ENCODE results near the gene FGA. TPM values are rescaled to one million over a fixed set of nuclear protein-coding genes. Genes with fewer than 3 reads are reported as not detected.

FGA gene
- total RNA-seq, 1 experiment from 2014 or later, result not detected

- Histone ChIP-seq H3K9me2 (replicated peaks; ENCODE audit: low read length) (no peaks in the 10 kb centered on the region), H4K20me1 (ENCODE audit: low read length) (no peaks in the 10 kb centered on the region), H3K4me1 (ENCODE audit: insufficient read depth, low read length) (peaks cover 44% of the 10 kb centered on the region), H3K27ac (ENCODE audit: low read length) (peak overlapping the region; percentile 22; the same call in 1 of the 2 replicates), H3K27me3 (ENCODE audit: low read length) (no peaks in the 10 kb centered on the region), H3K36me3 (ENCODE audit: low read depth, low read length) (no peaks in the 10 kb centered on the region), H2AFZ (ENCODE audit: low read length) (no peak overlapping the region), H3F3A (ENCODE audit: low read length, unreplicated experiment) (peaks cover 3% of the 10 kb centered on the region), H3K4me2 (ENCODE audit: low read length) (peak overlapping the region; percentile 57), H3K9ac (ENCODE audit: low read length) (no peak overlapping the region), H3K79me2 (ENCODE audit: low read length) (no peaks in the 10 kb centered on the region), H3K9me3 (ENCODE audit: low read length) (no peaks in the 10 kb centered on the region), H3K4me3 (ENCODE audit: low read length) (no peak overlapping the region)
- BruUV-seq (replicated peaks), result no TSS peak
- ChIA-PET CTCF (interaction anchor here (0.6 to 2.7 kb wide), 5 partner anchors 10 to 219 kb away, joined by 3 to 44 read pairs (median 8); partner anchors contain the start of gene PLRG1), POLR2A (ENCODE audit: unreplicated experiment) (no interaction called here)
- intact Hi-C loops (cut with micrococcal nuclease), result loop anchor here (1.0 kb wide), 2 partner anchors 59 to 63 kb away; no protein-coding TSS in a partner anchor
- DNase-seq (peak; percentile 78), ATAC-seq (peak; percentile 81)
- TF ChIP-seq EZH2 (IDR thresholded peaks at IDR 0.05; ENCODE audit: low read length, unreplicated experiment), result no peak
- peak; percentile 86 for TF ChIP-seq CTCF (conservative IDR thresholded peaks at IDR 0.05; ENCODE audit: low read depth, low read length)
- no peak for TF ChIP-seq EZH2phosphoT487 (IDR thresholded peaks at IDR 0.05; ENCODE audit: borderline replicate concordance, low read length)
Observed at GRCh38 chr4:154559494-154560418, 30.8 kb downstream of the FGA start.

GRCh38 chr4:154559141-154559493 is 31.4 kb downstream of the FGA start:
- ATAC-seq, result no peak
- no peaks in the 10 kb centered on the region for H3K36me3 ChIP-seq (ENCODE audit: low read depth, low read length)
- H2AFZ ChIP-seq (ENCODE audit: low read length), result no peak overlapping the region
- no peaks in the 10 kb centered on the region for H3K27me3 ChIP-seq (ENCODE audit: low read length)
- H4K20me1 ChIP-seq (ENCODE audit: low read length), result no peaks in the 10 kb centered on the region
- TF ChIP-seq EZH2phosphoT487 (IDR thresholded peaks at IDR 0.05; ENCODE audit: borderline replicate concordance, low read length), result no peak
- no peaks in the 10 kb centered on the region for H3K9me3 ChIP-seq (ENCODE audit: low read length)
- no peak overlapping the region for H3K4me2 ChIP-seq (ENCODE audit: low read length)
- peaks cover 3% of the 10 kb centered on the region for H3F3A ChIP-seq (ENCODE audit: low read length, unreplicated experiment)
- DNase-seq, result no peak
- H3K27ac ChIP-seq (ENCODE audit: low read length), result no peak overlapping the region
- no peak overlapping the region for H3K4me3 ChIP-seq (ENCODE audit: low read length)
- no peaks in the 10 kb centered on the region for H3K9me2 ChIP-seq (replicated peaks; ENCODE audit: low read length)
- H3K4me1 ChIP-seq (ENCODE audit: insufficient read depth, low read length), result peaks cover 40% of the 10 kb centered on the region
- ChIA-PET POLR2A (ENCODE audit: unreplicated experiment) (no interaction called here), CTCF (interaction anchor here (0.6 to 2.7 kb wide), 5 partner anchors 9 to 220 kb away, joined by 3 to 44 read pairs (median 8); partner anchors contain the start of gene PLRG1)
- no peak overlapping the region for H3K9ac ChIP-seq (ENCODE audit: low read length)
- intact Hi-C loops (cut with micrococcal nuclease), result loop anchor here (1.0 kb wide), 2 partner anchors 59 to 63 kb away; no protein-coding TSS in a partner anchor
- no peaks in the 10 kb centered on the region for H3K79me2 ChIP-seq (ENCODE audit: low read length)
- BruUV-seq (replicated peaks), result no TSS peak

GRCh38 chr4:154551872-154552686 is 38.5 kb downstream of the FGA start:
- TF ChIP-seq EZH2phosphoT487 (IDR thresholded peaks at IDR 0.05; ENCODE audit: borderline replicate concordance, low read length), result no peak
- TF ChIP-seq CTCF (conservative IDR thresholded peaks at IDR 0.05; ENCODE audit: low read depth, low read length), result peak; percentile 78
- TF ChIP-seq EZH2 (IDR thresholded peaks at IDR 0.05; ENCODE audit: low read length, unreplicated experiment), result no peak
- peaks cover 16% of the 10 kb centered on the region for H3K4me1 ChIP-seq (ENCODE audit: insufficient read depth, low read length)
- ATAC-seq (peak; percentile 58), DNase-seq (peak; percentile 79)
- POLR2A ChIA-PET (ENCODE audit: unreplicated experiment), result no interaction called here
- no peak overlapping the region for H3K27ac ChIP-seq (ENCODE audit: low read length)
- no TSS peak for BruUV-seq (replicated peaks)
- H3K4me3 ChIP-seq (ENCODE audit: low read length), result no peak overlapping the region
- H3K9me3 ChIP-seq (ENCODE audit: low read length), result no peaks in the 10 kb centered on the region
- peaks cover 5% of the 10 kb centered on the region; the same call in 1 of the 2 replicates for H3K36me3 ChIP-seq (ENCODE audit: low read depth, low read length)
- H2AFZ ChIP-seq (ENCODE audit: low read length), result no peak overlapping the region
- intact Hi-C loops (cut with micrococcal nuclease), result loop anchor here (1.0 to 2.0 kb wide), 4 partner anchors 49 to 227 kb away; no protein-coding TSS in a partner anchor
- CTCF ChIA-PET, result interaction anchor here (0.6 to 1.7 kb wide), 2 partner anchors 10 to 66 kb away, joined by 3 to 11 read pairs; no protein-coding TSS in a partner anchor
- no peaks in the 10 kb centered on the region for H3K27me3 ChIP-seq (ENCODE audit: low read length)
- no peak overlapping the region for H3K4me2 ChIP-seq (ENCODE audit: low read length)
- H3F3A ChIP-seq (ENCODE audit: low read length, unreplicated experiment), result no peaks in the 10 kb centered on the region
- H4K20me1 ChIP-seq (ENCODE audit: low read length), result no peaks in the 10 kb centered on the region
- no peaks in the 10 kb centered on the region for H3K9me2 ChIP-seq (replicated peaks; ENCODE audit: low read length)
- H3K79me2 ChIP-seq (ENCODE audit: low read length), result peaks cover 27% of the 10 kb centered on the region
- no peak overlapping the region for H3K9ac ChIP-seq (ENCODE audit: low read length)

Data from PC-3 (cell line).